GM18870 (cell line): ENCODE data around the gene PLA2G6.
"Not testable (repeated sequence)": the region's sequence is repeated elsewhere in the genome, so short reads cannot be mapped to it uniquely, and the experiment has no call there.

ENCODE experiments used
- ATAC-seq: cut with Tn5 transposase; IDR thresholded peaks from one replicate; pipeline ENCODE4 v1.9.1; 2021; ENCODE audit warnings: moderate library complexity; ENCODE audit not compliant: unreplicated experiment

Gene PLA2G6

GRCh38 chr22:38086942-38087341, 94.7 kb downstream of the PLA2G6 start:
- ATAC-seq, result no peak

GRCh38 chr22:38086001-38086845, 95.4 kb downstream of the PLA2G6 start:
- no peak for ATAC-seq

GRCh38 chr22:38085501-38085900, 96.1 kb downstream of the PLA2G6 start:
- no peak for ATAC-seq

- no peak for ATAC-seq
Measured at GRCh38 chr22:38085056-38085455, 96.6 kb downstream of the PLA2G6 start.

GRCh38 chr22:38083931-38084631, 97.5 kb downstream of the PLA2G6 start, which contains the start of gene SLC16A8:
Gene SLC16A8 (minus strand): TSS chr22:38084184. CDS start chr22:38082873, 1,311 bp downstream.
- ATAC-seq, result no peak

GRCh38 chr22:38082986-38083710, 98.5 kb downstream of the PLA2G6 start:
- no peak for ATAC-seq

GRCh38 chr22:38081941-38082828, 99.4 kb downstream of the PLA2G6 start:
- no peak for ATAC-seq

GRCh38 chr22:38081636-38081940, 100.0 kb downstream of the PLA2G6 start:
- no peak for ATAC-seq

GRCh38 chr22:38080850-38081635, 100.6 kb downstream of the PLA2G6 start:
- no peak for ATAC-seq

GRCh38 chr22:38080474-38080849, 101.2 kb downstream of the PLA2G6 start:
- ATAC-seq, result no peak

- ATAC-seq, result no peak
Measured at GRCh38 chr22:38079804-38080203, 101.8 kb downstream of the PLA2G6 start.

GRCh38 chr22:38079208-38079607, 102.4 kb downstream of the PLA2G6 start:
- not testable (repeated sequence) for ATAC-seq

- no peak for ATAC-seq
Measured at GRCh38 chr22:38078046-38078840, 103.4 kb downstream of the PLA2G6 start.

GRCh38 chr22:38077595-38077994, 104.0 kb downstream of the PLA2G6 start:
- ATAC-seq, result no peak

GRCh38 chr22:38077096-38077495, 104.5 kb downstream of the PLA2G6 start:
- no peak for ATAC-seq

- no peak for ATAC-seq
Measured at GRCh38 chr22:38075961-38076360, 105.7 kb downstream of the PLA2G6 start.

GRCh38 chr22:38075105-38075825, 106.4 kb downstream of the PLA2G6 start:
- ATAC-seq, result no peak
